K562 (cell line): ENCODE results near the gene GP1BA. TPM values are rescaled to one million over a fixed set of nuclear protein-coding genes. Genes with fewer than 3 reads are reported as not detected.
A peak's percentile ranks its signal among the peaks of the same experiment; 100 is the strongest.

Experiments
- ATAC-seq: fragments of 200-7000 bp; cut with Tn5 transposase; 3 replicates; pipeline ENCODE4 v1.9.1; 2020; ENCODE audit warnings: moderate library complexity
- BruUV-seq: library from RNA; stranded (reverse); fragments of 400-500 nt; replicated peaks from 2 replicates; lab custom pipeline; 2021; lab: Mats Ljungman, UMichigan
- CTCF ChIA-PET: fragments of 300-600 bp; formaldehyde crosslinking; extraction: SDS; loops from one replicate; lab custom pipeline; 2021; ENCODE audit warnings: low intra/inter-chr PET ratio; lab: Yijun Ruan, JAX
- POLR2A ChIA-PET: fragments of 300-600, 350-650 bp; sonication (Branson Sonifier 250); formaldehyde crosslinking; extraction: SDS; loops from one replicate; lab custom pipeline; 2021; ENCODE audit warnings: antibody characterized with exemption, inconsistent platforms; lab: Yijun Ruan, JAX
- DNase-seq, 4 experiments: peaks; one replicate each; pipeline versions ENCODE4 v3.0.0 to v3.0.0-alpha.2; 2011 to 2018; ENCODE audit warnings: low spot score in 3 of 4, mixed read lengths in 3 of 4; ENCODE audit errors: extremely low read depth in 1 of 4
- FAIRE-seq: peaks from 2 replicates; lab custom pipeline; 2011; peaks lifted over from hg19 to GRCh38; lab: Jason Lieb, UNC
- H2AFZ ChIP-seq: 2 replicates; pipeline ENCODE4 v1.6.0; 2011; ENCODE audit warnings: low read depth, low read length, control low read depth, inconsistent platforms
- H3K27ac ChIP-seq: fragments of 200-600 bp; 3 replicates; pipeline ENCODE4 v1.8.0; 2011; ENCODE audit warnings: low read depth, mild to moderate bottlenecking, control low read depth, inconsistent platforms, low read length, moderate library complexity, mixed read lengths; ENCODE audit errors: extremely low read depth
- H3K27me3 ChIP-seq, 2 experiments: fragments of 300-600 bp in 1 of 2; 2 replicates in 1 of 2; 3 replicates in 1 of 2; pipeline versions ENCODE4 v1.6.0 to v1.8.0; 2011; ENCODE audit warnings: inconsistent platforms in 2 of 2, low read length in 2 of 2, mild to moderate bottlenecking in 1 of 2, mixed read lengths in 1 of 2, moderate library complexity in 1 of 2; ENCODE audit not compliant: control insufficient read depth in 2 of 2, insufficient read depth in 2 of 2
- H3K36me3 ChIP-seq: fragments of 300-600 bp; 3 replicates; pipeline ENCODE4 v1.8.0; 2011; ENCODE audit warnings: mild to moderate bottlenecking, low read length, inconsistent platforms; ENCODE audit not compliant: control insufficient read depth, insufficient read depth
- H3K4me1 ChIP-seq, 2 experiments: fragments of 200-600 bp in 1 of 2; replicated peaks in 1 of 2; 2 replicates in 1 of 2; 3 replicates in 1 of 2; pipeline versions ENCODE4 v1.5.1 to v1.8.0; 2011; ENCODE audit warnings: inconsistent platforms in 2 of 2, low read length in 2 of 2, mild to moderate bottlenecking in 1 of 2, mixed read lengths in 1 of 2, moderate library complexity in 1 of 2; ENCODE audit not compliant: control insufficient read depth in 2 of 2, insufficient read depth in 2 of 2
- H3K4me2 ChIP-seq: 2 replicates; pipeline ENCODE4 v1.6.1; 2011; ENCODE audit warnings: low read length, control low read depth, inconsistent platforms, mixed read lengths; ENCODE audit not compliant: insufficient read depth
- H3K4me3 ChIP-seq: fragments of 200-600 bp; sonication (generic), shearing (Covaris generic); 2 replicates; pipeline ENCODE4 v1.5.1; 2016; ENCODE audit warnings: control low read depth, inconsistent platforms
- H3K79me2 ChIP-seq: fragments of 200-600 bp; 3 replicates; pipeline ENCODE4 v1.8.0; 2011; ENCODE audit warnings: low read length, inconsistent platforms; ENCODE audit not compliant: control insufficient read depth, insufficient read depth
- H3K9ac ChIP-seq, 2 experiments: 2 replicates each; pipeline versions ENCODE4 v1.6.0 to v1.6.1; 2011; ENCODE audit warnings: low read depth in 2 of 2, low read length in 2 of 2, control low read depth in 1 of 2, inconsistent platforms in 1 of 2, mild to moderate bottlenecking in 1 of 2, mixed read lengths in 1 of 2; ENCODE audit not compliant: insufficient read depth in 1 of 2
- H3K9me1 ChIP-seq: one replicate; pipeline ENCODE4 v1.6.0; 2011; ENCODE audit warnings: inconsistent platforms, mild to moderate bottlenecking, low read length, moderate library complexity; ENCODE audit not compliant: control insufficient read depth, insufficient read depth
- H3K9me3 ChIP-seq: replicated peaks from 2 replicates; pipeline ENCODE4 v1.5.1; 2011; ENCODE audit warnings: low read depth, low read length, inconsistent platforms; ENCODE audit not compliant: control insufficient read depth, insufficient read depth
- H4K20me1 ChIP-seq: replicated peaks from 2 replicates; pipeline ENCODE4 v1.6.1; 2011; ENCODE audit warnings: low read length, inconsistent platforms, mixed read lengths; ENCODE audit not compliant: control insufficient read depth, insufficient read depth
- POLR2G ChIP-seq: fragments of 200-400 bp; formaldehyde crosslinking; IDR thresholded peaks from 2 replicates; pipeline ENCODE4 v1.6.1; 2017; ENCODE audit warnings: low read depth, mild to moderate bottlenecking, antibody characterized with exemption, low read length, moderate library complexity
- SRSF9 ChIP-seq: fragments of 200-400 bp; formaldehyde crosslinking; IDR thresholded peaks from 2 replicates; pipeline ENCODE4 v1.6.1; 2017; ENCODE audit warnings: low read depth, low read length, borderline replicate concordance
- STAT5B ChIP-seq: fragments of 250-450 bp; sonication (Bioruptor Pico); IDR thresholded peaks from 2 replicates; pipeline ENCODE4 v1.8.0; 2021; ENCODE audit warnings: mild to moderate bottlenecking, inconsistent platforms
- ZNF431 ChIP-seq: sonication (generic); formaldehyde crosslinking; IDR thresholded peaks from 2 replicates; pipeline ENCODE4 v1.8.0; 2022; ENCODE audit warnings: mild to moderate bottlenecking, missing genetic modification reagents
- ZNF79 ChIP-seq: fragments of 250-450 bp; sonication (Bioruptor Pico); IDR thresholded peaks from 2 replicates; pipeline ENCODE4 v1.4.0; 2020; ENCODE audit warnings: low read depth, mild to moderate bottlenecking, moderate library complexity
- WGBS: fragments of 100-300 bp; shearing (Covaris generic); methylation state at CpG from one replicate; pipeline ENCODE4 v1.1.6; 2016; ENCODE audit warnings: low coverage, mixed read lengths; ENCODE audit not compliant: insufficient coverage; ENCODE audit errors: missing lambda C conversion rate; 5-methylcytosine and 5-hydroxymethylcytosine counted together
- in situ Hi-C: fragments of 300-500 bp; cut with MboI; formaldehyde crosslinking; loops from 4 replicates; pipeline ENCODE4 v1.15.0; 2018; ENCODE audit warnings: inconsistent platforms, mixed read lengths
- intact Hi-C: fragments of 100-400 bp; cut with micrococcal nuclease; formaldehyde crosslinking; loops from 2 replicates; pipeline ENCODE4 v1.14.2; 2022
- polyA plus RNA-seq, 8 experiments: library from polyadenylated mRNA; depleted of rRNA in 4 of 8; stranded (reverse) in 5 of 8; unstranded in 3 of 8; fragments of >200 nt; fragmentation: Nextera tagmentation in 2 of 8; fragmentation: Illumina TruSeq in 1 of 8; extraction: Ambion mirVana in 2 of 8; extraction: Trizol in 1 of 8; gene quantifications; 2 replicates each; pipeline versions ENCODE4 v1.2.1 to v1.2.3, GENCODE V29; 2011 to 2014; ENCODE audit warnings: inconsistent platforms in 1 of 8, missing spikeins in 1 of 8
- total RNA-seq, 7 experiments: library from RNA; depleted of rRNA in 6 of 7; stranded (reverse); fragments of >200 nt in 6 of 7; fragmentation: Illumina TruSeq in 2 of 7; extraction: Trizol in 2 of 7; gene quantifications; 2 replicates each; pipeline versions ENCODE4 v1.2.1 to v1.2.3, GENCODE V29; 2011 to 2021; ENCODE audit warnings: low replicate concordance in 1 of 7

The GP1BA gene
- total and polyA plus RNA-seq, 9 of the 15 experiments (the other 6 are each of a cell fraction or from before 2014, with no cell fraction given): 0.01 TPM; not detected in 8

DNA sequence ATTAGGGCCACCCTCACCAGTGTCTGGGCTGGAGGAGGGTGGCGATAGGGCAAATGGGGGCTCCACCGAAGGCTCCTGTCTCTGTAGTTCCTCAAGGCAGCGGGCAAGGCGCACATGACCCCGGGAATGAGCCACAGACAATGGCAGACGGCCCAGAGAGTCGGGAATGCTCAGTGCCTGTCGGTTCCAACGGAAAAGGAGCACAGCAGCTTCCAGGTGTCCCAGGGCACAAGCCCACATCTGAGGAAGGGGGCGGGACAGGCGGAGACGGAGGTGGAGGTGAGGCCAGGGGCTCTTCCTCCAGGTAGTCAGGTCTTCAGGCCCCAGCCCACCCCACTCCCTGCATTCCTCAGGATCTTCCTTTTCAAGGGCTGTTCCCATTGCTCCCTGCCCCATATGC lies 40.7 kb downstream of the GP1BA start:
- WGBS: 92% methylated on average over 8 of the region's 12 CpGs
- H2AFZ ChIP-seq: no peak overlapping the region
- TF ChIP-seq ZNF79 (CRISPR knock-in tag) (no peak), POLR2G (0 out of 2 replicates have a peak, but pooled peaks have one; percentile 19), STAT5B (CRISPR knock-in tag) (no peak), ZNF431 (CRISPR knock-in tag) (no peak), SRSF9 (no peak)
- TF ChIP-seq, all 486 proteins: peak for 1
- Histone ChIP-seq H3K4me2 (no peak overlapping the region), H3K9me3 (no peaks in the 10 kb centered on the region), H3K27me3 (no peaks in the 10 kb centered on the region), H3K79me2 (peaks cover 12% of the 10 kb centered on the region; the same call in 2 of the 3 replicates), H3K36me3 (peaks cover 79% of the 10 kb centered on the region; the same call in 2 of the 3 replicates), H4K20me1 (no peaks in the 10 kb centered on the region), H3K9me1 (no peaks in the 10 kb centered on the region), H3K4me1 (peaks cover 17 to 19% of the 10 kb centered on the region in 2 experiments), H3K9ac (no peak overlapping the region; a peak in 2 of 4 replicates), H3K27ac (no peak overlapping the region), H3K4me3 (no peak overlapping the region)
- ATAC-seq (no peak), FAIRE-seq (no peak), DNase-seq (no peak)
- ChIA-PET CTCF (no interaction called here), POLR2A (no interaction called here)
- intact Hi-C loops (no loop called here), in situ Hi-C loops (no loop called here)
- no TSS peak for BruUV-seq
